Measurements from ENCODE around the gene DAW1. TPM values are rescaled to one million over a fixed set of nuclear protein-coding genes. Genes with fewer than 3 reads are reported as not detected.

DAW1 gene
- polyA plus RNA-seq, 1 donor (not counting 4 experiments of a cell fraction or from before 2014, with no cell fraction given) = 0.24 TPM

GRCh38 chr2:227877421-227878310, 6.2 kb downstream of the DAW1 start:
- H3K4me1 ChIP-seq (ENCODE audit: control insufficient read depth, extremely low read depth, insufficient read depth, low read length) = no peaks in the 10 kb centered on the region
- no peaks in the 10 kb centered on the region for H3K9me1 ChIP-seq (ENCODE audit: control insufficient read depth, extremely low read depth, insufficient read depth, low read length)
- no peaks in the 10 kb centered on the region for H3K27me3 ChIP-seq (ENCODE audit: control insufficient read depth, extremely low read depth, insufficient read depth, low read length)
- no peak overlapping the region for H3K27ac ChIP-seq (ENCODE audit: control insufficient read depth, insufficient read depth, low read length)
- H3K9ac ChIP-seq (ENCODE audit: control insufficient read depth, extremely low read depth, insufficient read depth, low read length) = no peak overlapping the region
- DNase-seq (ENCODE audit: low read depth, low spot score) (no peak), FAIRE-seq (no peak)
- H2AFZ ChIP-seq (ENCODE audit: control insufficient read depth, low read length) = no peak overlapping the region
- no peak overlapping the region for H3K4me2 ChIP-seq (ENCODE audit: control insufficient read depth, extremely low read depth, insufficient read depth, low read depth, low read length)
- no peaks in the 10 kb centered on the region for H3K36me3 ChIP-seq (ENCODE audit: control insufficient read depth in 2 of 2, extremely low read depth in 1 of 2, insufficient read depth in 2 of 2, low read length in 2 of 2)
- H3K9me3 ChIP-seq (ENCODE audit: control insufficient read depth, low read depth, low read length) = no peaks in the 10 kb centered on the region
- TF ChIP-seq EZH2 (IDR thresholded peaks at IDR 0.05; ENCODE audit: low read length) (no peak), CTCF (optimal IDR thresholded peaks at IDR 0.05 in 1 of 3, IDR thresholded peaks at IDR 0.05 in 1 of 3, conservative IDR thresholded peaks at IDR 0.05 in 1 of 3; ENCODE audit: extremely low read depth in 1 of 3, insufficient read depth in 2 of 3, low read length in 3 of 3) (no peak)
- H4K20me1 ChIP-seq (ENCODE audit: control insufficient read depth, extremely low read depth, insufficient read depth, low read length) = no peaks in the 10 kb centered on the region
- no peak overlapping the region for H3K4me3 ChIP-seq (ENCODE audit: control insufficient read depth in 2 of 3, extremely low read depth in 1 of 3, insufficient read depth in 2 of 3, low read depth in 1 of 3, low read length in 3 of 3)
- dilution Hi-C loops (cut with MboI; ENCODE audit: extremely low pct_ligation_motif_present, low sequenced_read_pairs) = no loop called here
- no peaks in the 10 kb centered on the region for H3K79me2 ChIP-seq (ENCODE audit: control insufficient read depth, insufficient read depth, low read length)

GRCh38 chr2:227880460-227880859, 9.0 kb downstream of the DAW1 start:
- Histone ChIP-seq H3K9me1 (ENCODE audit: control insufficient read depth, extremely low read depth, insufficient read depth, low read length) (no peaks in the 10 kb centered on the region), H3K27me3 (ENCODE audit: control insufficient read depth, extremely low read depth, insufficient read depth, low read length) (no peaks in the 10 kb centered on the region), H3K4me2 (ENCODE audit: control insufficient read depth, extremely low read depth, insufficient read depth, low read depth, low read length) (no peak overlapping the region), H3K36me3 (ENCODE audit: control insufficient read depth in 2 of 2, extremely low read depth in 1 of 2, insufficient read depth in 2 of 2, low read length in 2 of 2) (no peaks in the 10 kb centered on the region), H3K79me2 (ENCODE audit: control insufficient read depth, insufficient read depth, low read length) (no peaks in the 10 kb centered on the region), H4K20me1 (ENCODE audit: control insufficient read depth, extremely low read depth, insufficient read depth, low read length) (no peaks in the 10 kb centered on the region), H3K9me3 (ENCODE audit: control insufficient read depth, low read depth, low read length) (no peaks in the 10 kb centered on the region), H3K27ac (ENCODE audit: control insufficient read depth, insufficient read depth, low read length) (no peak overlapping the region), H2AFZ (ENCODE audit: control insufficient read depth, low read length) (no peak overlapping the region), H3K4me1 (ENCODE audit: control insufficient read depth, extremely low read depth, insufficient read depth, low read length) (no peaks in the 10 kb centered on the region), H3K4me3 (ENCODE audit: control insufficient read depth in 2 of 3, extremely low read depth in 1 of 3, insufficient read depth in 2 of 3, low read depth in 1 of 3, low read length in 3 of 3) (no peak overlapping the region), H3K9ac (ENCODE audit: control insufficient read depth, extremely low read depth, insufficient read depth, low read length) (no peak overlapping the region)
- DNase-seq (ENCODE audit: low read depth, low spot score) (no peak), FAIRE-seq (no peak)
- dilution Hi-C loops (cut with MboI; ENCODE audit: extremely low pct_ligation_motif_present, low sequenced_read_pairs) = no loop called here
- TF ChIP-seq CTCF (optimal IDR thresholded peaks at IDR 0.05 in 1 of 3, IDR thresholded peaks at IDR 0.05 in 1 of 3, conservative IDR thresholded peaks at IDR 0.05 in 1 of 3; ENCODE audit: extremely low read depth in 1 of 3, insufficient read depth in 2 of 3, low read length in 3 of 3) = no peak
- TF ChIP-seq EZH2 (IDR thresholded peaks at IDR 0.05; ENCODE audit: low read length) = no peak

Data from keratinocyte (primary cell).